Stimulated activated CD8-positive, alpha-beta memory T cell treated with anti-CD3 and anti-CD28 coated beads, Interleukin-15, amount 100 ng/mL, for 24 hours (primary cell): ENCODE data around the gene PAK1IP1.
"Not testable (repeated sequence)": the region's sequence is repeated elsewhere in the genome, so short reads cannot be mapped to it uniquely, and the experiment has no call there.

Experiments
- DNase-seq: peaks from one replicate; pipeline ENCODE4 v3.0.0-alpha.2; 2020; ENCODE audit warnings: low read depth

PAK1IP1 gene

DNA sequence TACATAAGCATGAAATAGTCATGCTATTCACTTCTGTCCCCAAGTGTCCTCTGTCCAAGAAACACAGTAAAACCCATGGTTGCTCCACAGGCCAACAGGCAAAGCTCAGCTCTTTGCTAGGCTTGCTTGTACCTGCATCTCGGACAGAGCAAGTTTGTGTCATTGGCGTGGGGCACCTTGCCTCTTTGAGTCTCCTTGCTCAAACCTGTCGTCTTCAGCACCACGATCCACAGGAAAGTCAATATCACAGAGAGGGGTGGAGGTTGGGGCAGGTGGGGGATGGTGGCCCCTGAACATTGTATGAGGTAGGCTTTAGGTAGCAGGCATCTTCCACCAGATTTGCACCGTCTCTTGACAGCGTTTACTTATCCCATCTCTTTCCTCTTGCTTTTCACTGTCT, 48.7 kb downstream of the PAK1IP1 start:
- no peak for DNase-seq

DNA sequence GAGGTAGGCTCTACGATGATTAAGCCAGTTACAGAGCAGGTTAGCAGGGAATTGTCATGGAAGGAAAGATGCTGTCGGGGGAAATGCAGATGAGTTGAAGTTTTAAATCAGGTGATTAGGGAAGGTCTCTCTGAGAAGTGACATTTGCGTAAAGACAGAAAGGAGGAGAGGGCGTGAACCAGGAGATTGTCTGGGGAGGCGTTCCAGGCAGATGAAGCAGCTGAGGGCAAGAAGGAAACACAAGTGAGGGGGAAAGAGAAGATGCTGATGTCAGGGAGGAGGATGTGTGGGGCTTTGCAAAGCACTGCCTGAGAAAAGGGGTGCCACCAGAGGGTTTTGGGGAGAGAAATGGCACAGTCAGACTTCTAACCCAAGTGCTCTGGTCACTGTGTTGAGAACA, 50.3 kb downstream of the PAK1IP1 start:
- no peak for DNase-seq

DNA sequence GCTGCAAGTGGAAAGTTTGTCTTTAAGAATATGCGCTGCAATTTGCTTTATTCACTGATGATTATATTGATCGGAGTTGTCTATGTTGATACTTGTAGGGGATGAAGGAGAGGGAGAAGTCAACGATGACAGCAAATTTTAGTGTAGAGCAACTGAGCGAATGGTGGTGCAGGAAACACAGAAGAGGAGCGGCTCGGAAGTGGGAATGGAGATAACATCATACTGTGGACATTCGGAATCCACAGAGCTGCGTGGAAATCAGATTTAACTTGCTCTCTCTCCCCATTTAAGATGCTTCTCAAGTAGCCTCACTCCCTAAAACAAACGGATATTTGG, 52.1 kb downstream of the PAK1IP1 start:
- no peak for DNase-seq

DNA sequence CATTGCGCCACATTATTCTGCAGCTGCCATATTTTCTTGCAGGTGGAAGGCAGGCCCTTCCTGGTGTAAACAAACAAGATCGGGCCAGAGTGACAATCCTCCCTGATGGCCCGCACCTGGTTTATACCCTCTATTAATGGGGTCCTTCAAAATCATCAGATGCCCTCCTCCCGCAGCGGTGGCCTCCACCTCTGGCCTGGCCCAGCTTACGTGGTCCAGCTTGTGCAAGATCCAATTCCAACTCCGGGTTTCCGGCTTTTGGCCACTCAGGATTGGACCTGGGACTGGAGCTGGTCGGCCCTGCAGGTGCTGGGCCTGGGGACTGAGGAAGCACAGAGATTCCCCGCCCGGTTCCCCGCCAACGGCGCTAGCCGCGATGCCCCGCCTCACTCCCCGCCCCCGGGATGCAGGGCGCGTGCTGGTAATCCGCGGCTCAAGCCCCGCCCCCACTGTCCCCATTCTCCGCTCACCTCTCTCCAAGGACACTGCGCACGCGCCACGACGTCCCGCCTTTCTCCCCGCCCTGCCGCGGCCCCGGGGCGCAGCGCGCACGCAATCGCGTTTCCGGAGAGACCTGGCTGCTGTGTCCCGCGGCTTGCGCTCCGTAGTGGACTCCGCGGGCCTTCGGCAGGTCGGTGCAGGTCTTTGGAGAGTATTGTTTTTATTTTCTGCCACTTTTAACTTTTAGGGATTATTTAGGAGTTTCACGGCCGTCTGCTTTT, 52.6 kb downstream of the PAK1IP1 start, which contains the start of gene TMEM14B:
TSS of gene TMEM14B (plus strand) at position 555 of the 722 bp plus-strand sequence. CDS start 1,441 bp downstream, outside the sequence.
- peak; percentile 99 for DNase-seq

DNA sequence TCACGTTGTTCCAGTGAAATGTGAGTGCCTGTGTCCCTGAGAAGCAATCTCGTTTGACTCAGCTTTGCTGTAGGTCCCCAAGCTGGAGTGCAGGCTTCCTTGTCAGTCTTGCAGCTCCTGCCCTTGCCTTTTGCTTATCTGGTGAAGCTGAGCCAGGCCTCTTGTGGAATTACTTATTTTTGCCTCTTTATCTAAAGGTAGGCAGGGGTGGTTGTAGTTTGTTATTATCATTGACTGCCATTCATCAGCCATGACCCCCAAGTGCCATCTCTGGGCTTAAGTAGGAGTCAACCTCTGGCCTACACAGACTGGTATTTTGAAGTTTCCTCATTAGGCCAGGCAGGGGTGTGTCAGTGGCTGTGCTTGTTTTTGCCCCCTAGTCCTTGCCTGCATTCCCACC, 55.0 kb downstream of the PAK1IP1 start:
- no peak for DNase-seq

DNA sequence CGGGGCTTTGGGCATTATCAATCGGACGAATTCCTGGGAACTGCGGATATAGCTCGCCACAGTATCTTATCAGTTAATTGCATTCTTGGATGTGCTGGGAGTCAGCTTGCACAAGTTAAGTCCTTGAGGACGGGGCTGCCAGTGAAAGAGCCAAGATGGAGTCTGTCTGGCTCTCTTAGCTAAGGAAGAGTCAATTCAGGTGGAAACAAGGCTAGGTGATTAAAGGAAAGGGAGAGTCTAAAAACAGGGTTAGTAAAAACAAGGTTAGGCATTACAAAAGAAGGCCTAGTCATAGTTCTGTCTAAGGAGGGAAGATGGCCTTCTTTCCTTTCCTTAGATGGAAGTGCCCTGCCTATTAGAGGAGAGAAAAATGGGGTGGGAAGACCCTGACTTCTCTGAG, 55.8 kb downstream of the PAK1IP1 start:
- not testable (repeated sequence) for DNase-seq

DNA sequence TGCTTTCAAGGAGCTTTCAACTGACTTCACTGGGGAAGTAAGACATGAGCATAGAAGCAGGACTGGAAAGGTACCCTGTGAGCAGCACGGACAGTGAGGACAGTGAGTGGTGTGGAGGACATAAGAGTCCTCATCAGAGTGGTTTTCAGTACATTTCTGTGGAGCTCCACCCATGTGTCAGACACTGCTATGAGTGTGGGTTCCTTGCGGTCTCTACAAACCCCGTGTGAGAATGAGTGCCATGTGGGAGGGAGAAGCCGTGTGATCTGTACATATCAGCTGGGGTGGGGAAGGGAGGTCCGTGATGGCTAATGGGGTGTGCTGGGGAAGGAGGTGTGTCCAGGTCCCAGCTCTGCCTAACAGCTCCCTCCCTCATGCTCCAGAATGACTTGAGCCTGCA, 57.0 kb downstream of the PAK1IP1 start:
- DNase-seq = not testable (repeated sequence)

DNA sequence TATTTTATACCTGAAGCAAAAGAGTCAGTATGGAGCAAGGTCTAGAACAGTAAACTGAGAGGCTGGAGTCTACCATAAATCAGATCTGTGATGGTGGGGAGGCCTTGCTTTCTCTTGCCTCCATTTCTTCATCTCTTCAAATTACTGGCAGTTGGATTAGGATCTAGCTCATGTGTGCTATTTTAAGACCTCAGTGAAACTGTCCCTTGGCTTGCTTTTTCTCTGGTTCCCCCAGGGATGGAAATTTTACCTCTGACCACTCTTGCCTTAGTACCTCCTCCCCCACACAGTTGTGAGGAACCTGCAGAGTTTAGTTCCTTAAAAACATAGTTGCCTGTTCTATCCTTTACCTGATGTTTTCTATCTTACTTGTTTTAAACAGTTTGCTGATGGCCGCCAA, 61.3 kb downstream of the PAK1IP1 start:
- DNase-seq = no peak
